ENCODE data around the gene NADK.
"Not testable (repeated sequence)": the region's sequence is repeated elsewhere in the genome, so short reads cannot be mapped to it uniquely, and the experiment has no call there.

Gene NADK

GRCh38 chr1:1763657-1764621, 14.3 kb downstream of the NADK start:
- DNase-seq (ENCODE audit: low read depth) = no peak

- no peak for DNase-seq (ENCODE audit: low read depth)
Observed at GRCh38 chr1:1761504-1762376, 16.5 kb downstream of the NADK start.

DNA sequence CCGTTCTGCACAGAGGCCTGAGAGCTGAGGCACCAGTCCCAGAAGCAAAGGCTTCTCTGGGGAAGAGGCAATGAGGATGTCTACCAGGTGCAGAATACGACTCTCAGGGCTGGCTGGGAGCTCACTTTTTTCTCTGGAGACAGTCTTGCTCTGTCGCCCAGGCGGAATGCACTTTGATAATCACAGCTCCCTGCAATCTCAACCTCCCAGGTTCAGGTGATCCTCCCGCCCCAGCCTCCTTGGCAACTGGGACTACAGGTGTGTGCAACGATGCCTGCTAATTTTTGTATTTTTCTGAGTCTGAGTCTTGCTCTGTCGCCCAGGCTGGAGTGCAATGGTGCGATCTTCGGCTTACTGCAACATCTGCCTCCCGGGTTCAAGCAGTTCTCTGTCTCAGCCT, 17.6 kb downstream of the NADK start:
- DNase-seq (ENCODE audit: low read depth) = no peak

DNA sequence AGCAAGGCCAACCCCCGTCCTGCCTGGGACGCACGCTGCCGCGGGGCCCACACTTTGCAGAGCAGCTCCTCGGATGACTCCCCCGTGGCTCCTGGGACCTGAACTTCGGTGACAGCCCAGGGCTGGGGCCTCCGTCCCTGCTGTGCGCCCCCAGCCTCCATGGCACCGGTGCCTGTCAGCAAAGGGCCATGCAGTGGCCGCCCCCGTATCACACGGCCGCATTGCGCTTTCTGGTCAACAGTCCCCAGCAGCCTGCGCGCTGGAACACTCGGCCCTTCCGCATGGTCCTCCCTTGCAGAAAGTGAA, 18.0 kb downstream of the NADK start:
- DNase-seq (ENCODE audit: low read depth) = no peak

GRCh38 chr1:1759456-1760344, 18.6 kb downstream of the NADK start:
- DNase-seq (ENCODE audit: low read depth) = no peak

DNA sequence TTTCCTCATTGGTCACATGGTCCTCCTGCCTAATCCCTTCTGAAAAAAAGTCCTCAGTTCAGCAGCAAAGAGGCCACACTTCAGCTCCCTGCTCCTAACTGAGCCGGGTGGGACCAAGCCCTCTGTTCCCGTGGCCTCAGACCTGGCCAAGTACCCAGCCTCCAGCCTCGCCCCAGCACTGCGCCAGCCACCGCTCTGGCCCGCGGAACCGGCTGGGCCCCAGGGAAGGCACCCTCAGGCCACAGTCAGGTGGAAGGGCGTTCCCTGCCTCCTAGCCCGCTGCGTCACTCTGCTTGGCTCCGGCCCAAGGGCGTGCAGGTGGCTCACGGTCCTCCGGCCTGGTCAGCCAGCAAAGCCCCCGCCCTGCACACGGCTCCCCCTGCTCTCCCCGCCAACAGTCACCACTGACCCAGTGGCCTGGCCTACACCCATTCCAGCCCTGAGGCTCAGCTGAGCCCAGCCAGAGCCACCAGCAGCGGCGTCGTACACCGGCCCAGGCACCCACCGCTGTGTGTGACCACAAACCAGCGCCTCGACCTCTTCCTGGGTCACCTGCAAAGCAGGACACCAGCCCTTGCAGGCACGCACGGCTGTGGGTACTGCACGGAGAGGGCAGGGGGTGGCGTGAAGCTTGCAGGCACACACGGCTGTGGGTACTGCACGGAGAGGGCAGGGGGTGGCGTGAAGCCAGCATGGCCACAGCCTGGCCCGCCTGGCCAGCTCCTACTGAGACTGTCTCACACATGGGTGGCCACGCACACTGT, 19.4 kb downstream of the NADK start:
- no peak for DNase-seq (ENCODE audit: low read depth)

- no peak for DNase-seq (ENCODE audit: low read depth)
Observed at GRCh38 chr1:1758059-1758621, 20.1 kb downstream of the NADK start.

DNA sequence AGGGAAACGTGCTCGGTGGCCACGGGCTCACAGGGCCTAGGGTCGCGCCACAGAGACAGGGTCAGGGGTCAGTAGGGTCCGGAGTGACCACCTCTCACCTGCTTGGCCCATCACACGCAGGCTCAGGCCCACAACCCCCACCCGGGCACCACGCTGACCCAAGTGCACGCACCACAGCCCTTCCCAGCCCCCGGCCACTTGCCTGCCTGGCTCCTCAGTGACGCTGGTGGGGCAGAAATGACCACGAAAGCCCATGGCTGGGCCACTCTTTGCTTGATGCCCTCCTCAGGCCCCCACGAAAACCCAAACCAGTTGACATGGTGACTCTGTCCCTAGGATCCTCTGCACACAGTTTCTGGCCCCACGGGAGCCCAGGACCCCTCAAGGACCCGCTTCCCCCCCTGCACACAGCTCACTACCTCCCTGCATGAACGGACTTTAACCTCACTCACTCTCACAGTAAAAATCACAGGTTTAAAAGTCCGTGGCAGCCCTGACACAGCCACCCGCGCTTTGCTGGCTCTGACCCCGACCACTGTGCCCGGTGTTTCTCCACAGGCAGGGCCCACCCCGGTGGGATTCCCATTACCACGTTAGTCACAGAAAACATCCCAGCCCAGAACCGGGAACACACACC, 20.7 kb downstream of the NADK start:
- DNase-seq (ENCODE audit: low read depth) = no peak

GRCh38 chr1:1756661-1757421, 21.4 kb downstream of the NADK start:
- no peak for DNase-seq (ENCODE audit: low read depth)

GRCh38 chr1:1755852-1756251, 22.4 kb downstream of the NADK start:
- DNase-seq (ENCODE audit: low read depth) = no peak

- no peak for DNase-seq (ENCODE audit: low read depth)
Observed at GRCh38 chr1:1755426-1755825, 22.8 kb downstream of the NADK start.

DNA sequence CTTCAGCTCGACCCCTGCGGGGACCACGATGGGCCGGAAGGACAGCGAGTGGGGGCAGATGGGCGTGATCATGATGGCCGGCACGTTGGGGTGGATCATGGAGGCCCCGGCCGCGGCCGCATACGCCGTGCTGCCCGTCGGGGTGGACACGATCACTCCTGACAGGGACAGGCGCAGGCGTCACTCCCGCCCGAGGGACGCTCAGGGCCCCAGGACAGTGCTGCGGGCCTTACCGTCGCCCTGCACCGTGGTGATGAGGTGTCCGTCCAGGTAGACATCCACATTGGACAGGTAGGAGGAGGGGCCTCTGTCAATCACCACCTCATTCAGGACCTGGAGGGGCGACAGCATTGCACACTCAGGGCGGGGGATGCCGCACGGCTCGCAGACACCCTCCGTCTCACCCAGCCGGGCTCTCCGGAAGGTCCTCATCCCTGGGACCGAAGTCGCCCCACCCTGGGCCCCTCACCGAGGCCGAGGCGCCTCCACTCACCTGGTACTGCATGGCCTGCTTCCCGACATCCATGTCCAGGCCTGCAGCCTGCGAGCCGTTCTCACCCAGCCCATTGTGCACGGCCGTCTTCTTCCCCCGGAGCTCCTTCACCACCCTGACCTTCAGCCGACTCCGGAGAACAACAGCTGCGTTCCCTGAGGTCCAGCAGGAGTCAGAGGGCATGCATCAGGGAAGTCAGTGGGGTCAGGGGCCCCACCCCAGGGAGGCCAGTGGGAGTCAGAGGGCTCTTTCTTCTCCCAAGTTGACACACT, 24.0 kb downstream of the NADK start:
- no peak for DNase-seq (ENCODE audit: low read depth)

DNA sequence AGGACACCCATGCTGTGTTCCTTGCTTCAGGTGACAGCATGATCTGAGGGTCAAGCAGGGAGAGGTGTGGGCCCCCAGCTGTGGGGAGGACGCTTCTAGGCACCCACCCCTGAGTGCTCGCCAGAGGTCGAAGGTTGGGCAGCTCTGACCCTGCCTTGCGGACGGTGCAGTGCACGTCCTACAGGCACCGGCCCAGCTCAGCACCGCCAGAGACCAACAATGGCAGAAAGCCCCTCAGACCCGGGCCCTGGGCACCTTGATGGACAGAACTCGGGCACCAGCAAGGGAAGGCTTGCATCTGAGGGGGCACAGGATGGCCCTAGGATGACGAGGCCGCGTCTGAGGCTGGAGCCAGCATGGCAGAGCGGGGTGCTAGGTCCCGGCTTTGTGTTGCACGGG, 24.7 kb downstream of the NADK start:
- no peak for DNase-seq (ENCODE audit: low read depth)

DNA sequence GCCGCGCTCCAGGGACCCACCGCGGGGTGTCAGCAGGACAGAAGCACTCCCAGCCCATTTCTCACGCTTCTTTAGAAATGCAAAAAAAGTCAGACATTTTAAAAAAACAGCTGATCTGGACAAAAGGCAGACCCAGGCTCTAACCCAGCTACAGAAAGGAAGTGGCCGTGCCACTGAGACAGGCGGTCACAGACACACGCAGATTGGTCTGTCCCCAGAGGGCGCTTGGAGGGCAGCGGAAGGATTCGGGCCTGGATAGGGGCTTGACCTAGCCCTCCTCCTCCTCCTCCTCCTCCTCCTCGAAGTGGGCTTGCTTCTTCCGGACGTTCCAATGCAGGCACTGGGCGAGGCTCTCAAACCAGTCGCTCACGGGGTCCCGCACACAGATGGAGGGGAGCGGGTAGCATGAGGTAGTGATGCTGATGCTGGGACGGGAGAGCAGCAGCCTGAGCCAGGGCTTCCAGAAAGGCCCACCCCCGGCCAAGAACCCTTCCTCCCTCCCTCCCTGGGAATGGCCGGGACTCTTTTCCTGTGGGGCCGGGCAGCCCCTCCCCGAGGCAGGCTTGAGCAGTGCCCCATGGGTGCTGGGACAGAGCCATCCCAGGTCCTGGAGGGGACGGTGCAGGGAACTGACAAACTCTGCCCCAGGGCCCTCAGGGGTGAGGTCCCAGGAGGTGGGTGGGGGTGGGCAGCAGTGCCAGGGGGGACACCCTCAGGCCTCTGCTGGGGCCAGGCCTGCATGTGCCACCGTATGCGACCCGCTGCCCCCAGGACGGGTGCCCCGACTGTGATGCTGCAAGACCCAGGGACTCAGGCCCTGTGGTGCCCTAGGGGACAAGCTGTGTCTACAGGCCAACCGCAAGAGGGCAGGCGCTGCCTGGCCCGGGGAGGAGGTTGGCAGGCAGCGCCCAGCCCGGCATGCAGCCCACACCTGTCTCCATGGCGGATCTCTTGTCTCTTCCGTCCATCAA, 25.3 kb downstream of the NADK start:
- DNase-seq (ENCODE audit: low read depth) = no peak

GRCh38 chr1:1752190-1752589, 26.1 kb downstream of the NADK start:
- DNase-seq (ENCODE audit: low read depth) = no peak

DNA sequence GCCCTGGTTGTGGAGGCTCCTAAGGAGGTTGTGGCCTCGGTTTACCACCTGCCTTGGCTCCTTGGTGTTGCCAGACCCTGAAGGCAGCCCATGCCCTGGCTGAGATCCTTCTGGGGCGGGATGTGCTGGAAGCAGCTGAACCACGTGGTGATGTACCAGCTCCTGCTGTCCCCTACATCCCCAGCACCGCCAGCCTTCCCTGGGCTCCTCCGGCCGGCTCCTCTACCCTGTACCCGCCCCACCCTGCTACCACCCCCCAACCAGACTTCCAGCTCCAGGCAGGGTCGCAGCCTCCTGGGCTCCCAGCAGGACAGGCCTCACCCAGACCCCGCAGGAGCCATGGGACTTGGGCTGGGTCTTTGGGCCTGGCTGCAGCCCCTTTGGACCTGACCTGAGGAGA, 28.3 kb downstream of the NADK start:
- DNase-seq (ENCODE audit: low read depth) = not testable (repeated sequence)

DNA sequence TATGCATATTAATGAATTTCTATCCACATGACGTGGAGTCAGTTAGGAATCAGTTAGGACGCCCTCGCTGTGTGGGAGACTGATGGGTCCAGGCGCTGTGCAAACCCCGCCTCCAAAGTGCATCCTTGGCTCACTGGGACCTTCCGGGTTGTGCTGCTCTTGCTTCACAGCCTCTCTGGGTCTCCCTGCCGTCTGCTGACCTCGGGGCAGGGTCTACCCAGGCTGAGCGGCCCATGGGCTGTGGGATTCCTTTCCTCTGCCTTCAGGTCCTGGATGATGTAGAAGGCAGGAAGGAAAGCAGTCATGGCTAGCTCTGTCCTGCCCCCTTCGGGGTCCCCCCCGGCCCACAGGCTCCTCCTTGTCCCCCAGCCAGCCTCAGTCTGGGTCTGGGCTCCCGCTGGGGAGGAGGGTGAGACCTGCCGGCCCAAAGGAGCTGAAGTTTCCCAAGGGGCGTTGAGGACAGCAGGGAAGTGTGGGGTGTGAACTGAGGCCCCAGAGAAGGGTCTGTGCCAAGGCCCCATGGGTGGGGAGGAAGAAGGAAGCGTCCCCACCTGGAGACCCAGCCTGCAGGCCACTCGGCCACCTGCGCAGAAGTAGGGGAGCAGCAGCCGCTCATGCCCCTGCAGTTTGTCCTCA, 29.5 kb downstream of the NADK start:
- no peak for DNase-seq (ENCODE audit: low read depth)

All from GM04503 (cell line).